ENCODE measurements around the gene CAMKK2.
A peak's percentile ranks its signal among the peaks of the same experiment; 100 is the strongest.

The CAMKK2 gene

DNA sequence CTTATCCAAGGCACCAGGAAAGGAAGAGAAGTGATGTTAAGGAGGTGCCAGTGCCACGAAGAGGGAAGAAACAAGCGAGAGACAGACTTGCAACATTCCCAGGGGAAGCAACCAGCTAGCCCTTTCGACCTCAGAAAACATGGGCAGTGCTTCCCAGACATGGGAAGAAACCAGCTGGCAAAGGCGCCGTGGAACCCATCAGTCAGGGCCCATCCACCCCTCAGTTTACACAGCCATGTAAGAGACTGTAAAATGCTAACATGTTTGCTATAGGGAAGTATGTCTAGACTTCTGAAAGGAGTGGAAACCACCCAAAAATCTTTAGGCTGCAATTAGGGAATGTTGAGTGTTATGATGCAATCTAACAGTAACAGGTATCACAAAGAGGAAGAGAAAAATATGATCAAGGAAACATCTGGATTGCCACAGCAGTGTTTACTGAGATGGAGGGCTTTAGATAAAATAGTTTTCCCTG lies 29.4 kb upstream of the CAMKK2 start:
- peak; percentile 60; the same call in 1 of the 2 replicates for TF ChIP-seq SCRT2 (tag by site-specific recombination; IDR thresholded peaks at IDR 0.05)
- TF ChIP-seq, protein P1, sequence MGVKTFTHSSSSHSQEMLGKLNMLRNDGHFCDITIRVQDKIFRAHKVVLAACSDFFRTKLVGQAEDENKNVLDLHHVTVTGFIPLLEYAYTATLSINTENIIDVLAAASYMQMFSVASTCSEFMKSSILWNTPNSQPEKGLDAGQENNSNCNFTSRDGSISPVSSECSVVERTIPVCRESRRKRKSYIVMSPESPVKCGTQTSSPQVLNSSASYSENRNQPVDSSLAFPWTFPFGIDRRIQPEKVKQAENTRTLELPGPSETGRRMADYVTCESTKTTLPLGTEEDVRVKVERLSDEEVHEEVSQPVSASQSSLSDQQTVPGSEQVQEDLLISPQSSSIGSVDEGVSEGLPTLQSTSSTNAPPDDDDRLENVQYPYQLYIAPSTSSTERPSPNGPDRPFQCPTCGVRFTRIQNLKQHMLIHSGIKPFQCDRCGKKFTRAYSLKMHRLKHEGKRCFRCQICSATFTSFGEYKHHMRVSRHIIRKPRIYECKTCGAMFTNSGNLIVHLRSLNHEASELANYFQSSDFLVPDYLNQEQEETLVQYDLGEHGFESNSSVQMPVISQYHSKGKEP (tag by site-specific recombination; IDR thresholded peaks at IDR 0.05) = no peak
- TF ChIP-seq, protein P2, sequence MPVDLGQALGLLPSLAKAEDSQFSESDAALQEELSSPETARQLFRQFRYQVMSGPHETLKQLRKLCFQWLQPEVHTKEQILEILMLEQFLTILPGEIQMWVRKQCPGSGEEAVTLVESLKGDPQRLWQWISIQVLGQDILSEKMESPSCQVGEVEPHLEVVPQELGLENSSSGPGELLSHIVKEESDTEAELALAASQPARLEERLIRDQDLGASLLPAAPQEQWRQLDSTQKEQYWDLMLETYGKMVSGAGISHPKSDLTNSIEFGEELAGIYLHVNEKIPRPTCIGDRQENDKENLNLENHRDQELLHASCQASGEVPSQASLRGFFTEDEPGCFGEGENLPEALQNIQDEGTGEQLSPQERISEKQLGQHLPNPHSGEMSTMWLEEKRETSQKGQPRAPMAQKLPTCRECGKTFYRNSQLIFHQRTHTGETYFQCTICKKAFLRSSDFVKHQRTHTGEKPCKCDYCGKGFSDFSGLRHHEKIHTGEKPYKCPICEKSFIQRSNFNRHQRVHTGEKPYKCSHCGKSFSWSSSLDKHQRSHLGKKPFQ (tag by site-specific recombination; IDR thresholded peaks at IDR 0.05) = no peak
- Histone ChIP-seq H3K27ac (ENCODE audit: extremely low read depth, low read depth, low read length) (no peak overlapping the region), H3K9me3 (ENCODE audit: control insufficient read depth, insufficient read depth, low read depth, low read length) (no peaks in the 10 kb centered on the region), H3K36me3 (ENCODE audit: control insufficient read depth in 2 of 2, insufficient read depth in 1 of 2, low read length in 2 of 2) (peaks cover 67 to 82% of the 10 kb centered on the region in 2 experiments), H3K4me1 (ENCODE audit: control insufficient read depth, insufficient read depth, low read length) (no peaks in the 10 kb centered on the region), H3K4me3 (ENCODE audit: low read depth, low read length) (no peak overlapping the region)
- POLR2A ChIA-PET = no interaction called here
- CTCF ChIA-PET = interaction anchor here (0.7 to 5.1 kb wide), 2 partner anchors 9 to 80 kb away, joined by 3 to 37 read pairs; no protein-coding TSS in a partner anchor

DNA sequence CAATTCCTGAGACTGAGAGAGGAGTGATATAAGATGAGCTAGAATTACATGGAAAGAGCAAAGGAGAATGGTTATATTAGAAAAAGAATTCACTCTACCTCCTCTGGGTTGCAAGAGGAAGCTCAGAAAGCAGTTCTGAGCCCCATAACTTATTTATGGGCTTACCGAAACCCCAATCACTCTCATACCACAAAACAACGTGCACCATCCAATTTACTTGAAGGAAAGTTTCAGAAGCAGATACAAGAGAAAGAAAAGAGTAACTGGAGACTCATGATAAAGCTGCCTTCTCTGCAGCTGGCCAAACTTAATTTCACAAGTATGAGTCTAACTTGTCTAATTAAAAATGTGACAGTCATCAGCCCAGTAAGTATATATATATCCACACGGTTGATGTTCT lies 27.4 kb upstream of the CAMKK2 start:
- Histone ChIP-seq H3K4me1 (ENCODE audit: control insufficient read depth, insufficient read depth, low read length) (no peaks in the 10 kb centered on the region), H3K36me3 (ENCODE audit: control insufficient read depth in 2 of 2, insufficient read depth in 1 of 2, low read length in 2 of 2) (peaks cover 72 to 75% of the 10 kb centered on the region in 2 experiments), H3K9me3 (ENCODE audit: control insufficient read depth, insufficient read depth, low read depth, low read length) (no peaks in the 10 kb centered on the region), H3K4me3 (ENCODE audit: low read depth, low read length) (no peak overlapping the region), H3K27ac (ENCODE audit: extremely low read depth, low read depth, low read length) (no peak overlapping the region)
- TF ChIP-seq, protein P3, sequence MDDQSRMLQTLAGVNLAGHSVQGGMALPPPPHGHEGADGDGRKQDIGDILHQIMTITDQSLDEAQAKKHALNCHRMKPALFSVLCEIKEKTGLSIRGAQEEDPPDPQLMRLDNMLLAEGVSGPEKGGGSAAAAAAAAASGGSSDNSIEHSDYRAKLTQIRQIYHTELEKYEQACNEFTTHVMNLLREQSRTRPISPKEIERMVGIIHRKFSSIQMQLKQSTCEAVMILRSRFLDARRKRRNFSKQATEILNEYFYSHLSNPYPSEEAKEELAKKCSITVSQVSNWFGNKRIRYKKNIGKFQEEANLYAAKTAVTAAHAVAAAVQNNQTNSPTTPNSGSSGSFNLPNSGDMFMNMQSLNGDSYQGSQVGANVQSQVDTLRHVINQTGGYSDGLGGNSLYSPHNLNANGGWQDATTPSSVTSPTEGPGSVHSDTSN (CRISPR knock-in tag; IDR thresholded peaks at IDR 0.05) = no peak
- TF ChIP-seq, protein P4, sequence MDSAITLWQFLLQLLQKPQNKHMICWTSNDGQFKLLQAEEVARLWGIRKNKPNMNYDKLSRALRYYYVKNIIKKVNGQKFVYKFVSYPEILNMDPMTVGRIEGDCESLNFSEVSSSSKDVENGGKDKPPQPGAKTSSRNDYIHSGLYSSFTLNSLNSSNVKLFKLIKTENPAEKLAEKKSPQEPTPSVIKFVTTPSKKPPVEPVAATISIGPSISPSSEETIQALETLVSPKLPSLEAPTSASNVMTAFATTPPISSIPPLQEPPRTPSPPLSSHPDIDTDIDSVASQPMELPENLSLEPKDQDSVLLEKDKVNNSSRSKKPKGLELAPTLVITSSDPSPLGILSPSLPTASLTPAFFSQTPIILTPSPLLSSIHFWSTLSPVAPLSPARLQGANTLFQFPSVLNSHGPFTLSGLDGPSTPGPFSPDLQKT (IDR thresholded peaks at IDR 0.05; ENCODE audit: borderline replicate concordance, low read depth, low read length) = no peak
- no peak for TF ChIP-seq ZBTB48 (tag by site-specific recombination; IDR thresholded peaks at IDR 0.05)
- TF ChIP-seq ZSCAN23 (tag by site-specific recombination; IDR thresholded peaks at IDR 0.05) = no peak
- TF ChIP-seq, protein P5, sequence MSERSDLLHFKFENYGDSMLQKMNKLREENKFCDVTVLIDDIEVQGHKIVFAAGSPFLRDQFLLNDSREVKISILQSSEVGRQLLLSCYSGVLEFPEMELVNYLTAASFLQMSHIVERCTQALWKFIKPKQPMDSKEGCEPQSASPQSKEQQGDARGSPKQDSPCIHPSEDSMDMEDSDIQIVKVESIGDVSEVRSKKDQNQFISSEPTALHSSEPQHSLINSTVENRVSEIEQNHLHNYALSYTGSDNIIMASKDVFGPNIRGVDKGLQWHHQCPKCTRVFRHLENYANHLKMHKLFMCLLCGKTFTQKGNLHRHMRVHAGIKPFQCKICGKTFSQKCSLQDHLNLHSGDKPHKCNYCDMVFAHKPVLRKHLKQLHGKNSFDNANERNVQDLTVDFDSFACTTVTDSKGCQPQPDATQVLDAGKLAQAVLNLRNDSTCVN (tag by site-specific recombination; optimal IDR thresholded peaks at IDR 0.05) = no peak
- TF ChIP-seq ZNF341 (tag by site-specific recombination; IDR thresholded peaks at IDR 0.05; ENCODE audit: low read depth) = no peak
- TF ChIP-seq ZNF596 (tag by site-specific recombination; IDR thresholded peaks at IDR 0.05) = no peak
- TF ChIP-seq SP3 (tag by site-specific recombination; IDR thresholded peaks at IDR 0.05) = no peak
- TF ChIP-seq ZNF629 (tag by site-specific recombination; IDR thresholded peaks at IDR 0.05) = no peak
- TF ChIP-seq ZNF664 (tag by site-specific recombination; IDR thresholded peaks at IDR 0.05) = no peak
- TF ChIP-seq KLF1 (tag by site-specific recombination; IDR thresholded peaks at IDR 0.05) = no peak
- TF ChIP-seq ZNF157 (tag by site-specific recombination; IDR thresholded peaks at IDR 0.05) = no peak
- ChIA-PET CTCF (interaction anchor here (0.6 to 5.1 kb wide), 3 partner anchors 11 to 119 kb away, joined by 3 to 37 read pairs (median 4); no protein-coding TSS in a partner anchor), POLR2A (interaction anchor here (0.6 kb wide), 1 partner anchor 747 kb away, joined by 4 read pairs; no protein-coding TSS in a partner anchor)
